Rectal smooth muscle tissue (tissue), 1 donor: ENCODE results near the gene LYZ.

Experiments
- H3K27ac ChIP-seq: one replicate; pipeline ENCODE4 v1.7.0; 2013; ENCODE audit warnings: low read depth, low read length, inconsistent platforms
- H3K27me3 ChIP-seq: one replicate; pipeline ENCODE4 v1.7.0; 2013; ENCODE audit warnings: low read length; ENCODE audit not compliant: control insufficient read depth, insufficient read depth
- H3K36me3 ChIP-seq: one replicate; pipeline ENCODE4 v1.7.0; 2013; ENCODE audit warnings: low read length; ENCODE audit not compliant: control insufficient read depth, insufficient read depth
- H3K4me1 ChIP-seq: one replicate; pipeline ENCODE4 v1.7.0; 2013; ENCODE audit warnings: low read length; ENCODE audit not compliant: control insufficient read depth, insufficient read depth
- H3K4me3 ChIP-seq: one replicate; pipeline ENCODE4 v1.7.0; 2013; ENCODE audit warnings: low read length
- H3K9ac ChIP-seq: one replicate; pipeline ENCODE4 v1.7.0; 2013; ENCODE audit warnings: low read length

The LYZ gene

GRCh38 chr12:69343357-69343756 lies 4.8 kb upstream of the LYZ start:
- Histone ChIP-seq H3K4me3 (no peak overlapping the region), H3K4me1 (no peaks in the 10 kb centered on the region), H3K27me3 (no peaks in the 10 kb centered on the region), H3K27ac (no peak overlapping the region), H3K36me3 (no peaks in the 10 kb centered on the region), H3K9ac (no peak overlapping the region)

DNA sequence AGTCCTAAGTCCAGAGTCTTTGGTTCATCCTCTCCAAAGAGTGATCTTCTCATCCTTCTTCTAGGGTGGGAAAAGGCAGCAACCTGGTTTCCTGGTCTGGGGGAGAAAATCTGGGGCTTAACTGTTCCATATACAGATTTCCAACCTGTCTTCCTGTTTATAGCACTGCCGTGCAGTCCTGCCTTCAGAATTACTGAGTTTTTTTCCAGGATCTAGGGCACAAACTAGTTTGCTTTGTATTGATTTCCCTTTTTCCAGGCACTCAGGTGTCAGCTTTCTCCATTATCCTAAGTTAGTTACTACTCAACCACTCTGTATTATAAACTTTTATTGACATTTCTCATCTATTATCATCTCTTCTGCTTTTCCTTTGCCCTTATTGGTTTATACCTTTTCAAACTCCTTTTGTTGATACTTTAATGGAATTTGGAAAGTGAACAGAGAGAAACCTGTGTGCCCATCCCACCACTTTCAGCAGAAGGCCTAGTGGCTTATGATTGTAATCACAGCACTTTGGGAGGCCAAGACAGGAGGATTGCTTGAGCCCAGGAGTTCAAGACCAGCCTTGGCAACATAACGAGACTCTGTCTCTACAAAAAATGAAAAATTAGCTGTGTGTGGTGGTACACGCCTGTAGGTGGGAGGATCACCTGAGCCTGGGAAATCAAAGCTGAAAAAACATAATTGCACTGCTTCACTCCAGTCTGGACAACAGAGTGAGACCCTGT lies 4.1 kb upstream of the LYZ start:
- no peak overlapping the region for H3K9ac ChIP-seq
- no peak overlapping the region for H3K27ac ChIP-seq

DNA sequence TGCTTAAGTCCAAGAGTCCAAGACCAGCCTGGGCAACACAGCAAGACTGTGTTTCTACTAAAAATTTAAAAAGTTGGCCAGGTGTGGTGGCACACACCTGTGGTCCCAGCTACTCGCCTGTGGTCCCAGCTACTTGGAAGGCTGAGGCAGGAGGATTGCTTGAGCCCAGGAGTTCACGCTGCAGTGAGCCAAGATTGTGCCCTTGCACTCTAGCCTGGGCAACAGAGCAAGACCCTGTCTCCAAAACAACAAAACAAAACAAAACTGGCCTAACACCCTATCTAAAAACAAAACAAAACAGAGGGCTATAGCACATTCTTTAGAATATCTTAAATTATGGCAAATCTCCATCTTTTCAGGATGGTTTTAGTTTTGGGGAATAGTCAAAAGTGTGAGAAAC lies 3.1 kb upstream of the LYZ start:
- Histone ChIP-seq H3K4me3 (no peak overlapping the region), H3K27ac (no peak overlapping the region), H3K4me1 (no peaks in the 10 kb centered on the region), H3K9ac (no peak overlapping the region), H3K36me3 (no peaks in the 10 kb centered on the region), H3K27me3 (no peaks in the 10 kb centered on the region)

More for the DNA sequence above, 4.1 kb upstream of the LYZ start:
- H3K4me1 ChIP-seq: no peaks in the 10 kb centered on the region
- H3K27me3 ChIP-seq: no peaks in the 10 kb centered on the region
- no peak overlapping the region for H3K4me3 ChIP-seq
- no peaks in the 10 kb centered on the region for H3K36me3 ChIP-seq

- H3K4me1 ChIP-seq: no peaks in the 10 kb centered on the region
- H3K4me3 ChIP-seq: no peak overlapping the region
- no peak overlapping the region for H3K9ac ChIP-seq
- H3K36me3 ChIP-seq: no peaks in the 10 kb centered on the region
- H3K27me3 ChIP-seq: no peaks in the 10 kb centered on the region
- H3K27ac ChIP-seq: no peak overlapping the region
Measured at GRCh38 chr12:69345742-69346141, 2.4 kb upstream of the LYZ start.

DNA sequence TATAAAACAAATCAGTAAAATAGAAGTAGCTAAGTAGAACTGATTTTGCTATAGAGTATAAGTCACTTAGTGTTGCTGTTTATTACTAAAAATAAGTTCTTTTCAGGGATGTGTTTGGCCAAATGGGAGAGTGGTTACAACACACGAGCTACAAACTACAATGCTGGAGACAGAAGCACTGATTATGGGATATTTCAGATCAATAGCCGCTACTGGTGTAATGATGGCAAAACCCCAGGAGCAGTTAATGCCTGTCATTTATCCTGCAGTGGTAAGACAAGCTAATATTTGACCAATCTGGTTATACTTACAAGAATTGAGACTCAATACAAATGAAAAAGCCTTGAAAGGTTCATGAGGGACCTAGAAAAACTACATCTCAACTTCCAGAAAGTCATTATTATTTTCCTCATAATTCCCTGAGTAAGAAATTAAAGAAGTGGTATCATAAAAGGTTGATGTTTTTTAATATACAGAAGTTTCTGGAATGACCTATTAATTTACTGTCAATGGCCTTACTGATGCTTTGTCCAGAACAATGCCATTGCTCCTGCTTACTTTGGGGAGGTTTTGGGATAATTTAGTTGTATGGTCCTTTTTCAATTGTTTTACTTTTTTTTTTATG lies 1.9 kb downstream of the LYZ start:
- Histone ChIP-seq H3K9ac (no peak overlapping the region), H3K4me3 (no peak overlapping the region)

DNA sequence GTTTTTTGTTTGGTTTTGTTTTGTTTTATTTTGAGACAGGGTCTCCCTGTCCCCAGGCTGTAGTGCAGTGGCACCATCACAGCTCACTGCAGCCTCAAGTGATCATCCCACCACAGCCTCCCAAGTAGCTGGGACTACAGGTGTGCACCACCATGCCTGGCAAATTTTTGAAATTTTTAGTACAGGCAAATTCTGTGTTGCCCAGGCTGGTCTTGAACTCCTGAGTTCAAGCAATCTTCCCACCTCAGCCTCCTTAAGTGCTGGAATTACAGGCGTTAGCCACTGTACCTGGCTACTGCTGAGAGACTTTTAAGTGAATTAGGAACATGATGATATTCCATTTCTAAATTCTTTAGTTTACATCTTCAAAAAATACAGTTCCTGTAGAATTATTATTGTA lies 2.6 kb downstream of the LYZ start:
- H3K36me3 ChIP-seq: no peaks in the 10 kb centered on the region
- no peak overlapping the region for H3K4me3 ChIP-seq
- no peak overlapping the region for H3K27ac ChIP-seq
- H3K4me1 ChIP-seq: no peaks in the 10 kb centered on the region
- H3K27me3 ChIP-seq: no peaks in the 10 kb centered on the region
- no peak overlapping the region for H3K9ac ChIP-seq

More for the DNA sequence above, 1.9 kb downstream of the LYZ start:
- Histone ChIP-seq H3K36me3 (no peaks in the 10 kb centered on the region), H3K4me1 (no peaks in the 10 kb centered on the region), H3K27me3 (no peaks in the 10 kb centered on the region), H3K27ac (no peak overlapping the region)

DNA sequence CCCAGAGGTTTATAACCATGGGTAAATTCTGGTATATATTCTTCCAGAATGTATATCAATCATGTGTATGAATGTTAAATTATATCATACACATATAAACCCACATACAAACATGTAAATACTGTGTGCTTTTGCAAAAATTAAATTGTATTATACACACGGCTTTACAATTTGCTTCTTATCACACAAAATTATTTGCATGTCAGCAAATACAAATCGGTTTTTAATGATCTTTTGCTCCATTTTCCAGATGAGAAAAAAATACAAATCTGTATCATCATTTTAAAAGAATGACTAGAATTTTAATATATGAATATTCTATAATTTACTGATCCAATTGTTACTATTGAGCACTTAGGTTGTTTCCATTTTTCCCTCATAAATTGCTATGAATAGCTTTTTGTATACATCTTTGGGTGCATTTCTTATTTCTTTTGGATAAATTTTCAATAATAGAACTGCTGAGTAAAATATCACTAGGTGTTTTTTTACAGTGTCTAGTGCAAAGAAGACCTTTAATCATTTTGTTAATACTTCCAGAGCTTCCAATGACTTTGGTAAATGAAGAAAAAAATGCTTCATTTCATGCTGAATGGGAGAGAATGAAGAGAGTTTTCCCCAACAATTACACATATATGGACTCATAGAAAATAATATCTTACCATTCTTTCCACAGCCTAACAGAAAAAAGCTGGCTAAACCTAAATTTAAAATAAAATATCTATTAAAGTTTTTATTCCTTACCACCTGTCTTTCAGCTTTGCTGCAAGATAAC lies 3.5 kb downstream of the LYZ start:
- no peak overlapping the region for H3K9ac ChIP-seq
- no peaks in the 10 kb centered on the region for H3K27me3 ChIP-seq
- no peaks in the 10 kb centered on the region for H3K4me1 ChIP-seq
- H3K27ac ChIP-seq: no peak overlapping the region
- H3K36me3 ChIP-seq: no peaks in the 10 kb centered on the region
- H3K4me3 ChIP-seq: no peak overlapping the region

DNA sequence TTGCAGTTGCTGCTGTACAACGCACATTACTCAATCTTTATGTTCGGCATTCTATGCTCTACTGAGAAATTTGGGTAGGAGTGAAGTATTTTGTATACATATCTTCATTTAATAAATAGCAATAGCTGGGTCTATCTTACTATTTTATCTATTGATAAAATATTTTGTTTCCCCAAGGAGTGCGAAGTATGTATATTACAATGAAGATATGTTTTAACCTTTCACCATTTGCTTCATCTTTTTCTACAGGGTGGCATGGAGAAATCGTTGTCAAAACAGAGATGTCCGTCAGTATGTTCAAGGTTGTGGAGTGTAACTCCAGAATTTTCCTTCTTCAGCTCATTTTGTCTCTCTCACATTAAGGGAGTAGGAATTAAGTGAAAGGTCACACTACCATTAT lies 4.7 kb downstream of the LYZ start:
- Histone ChIP-seq H3K4me1 (no peaks in the 10 kb centered on the region), H3K36me3 (no peaks in the 10 kb centered on the region), H3K9ac (no peak overlapping the region), H3K27ac (no peak overlapping the region), H3K4me3 (no peak overlapping the region), H3K27me3 (no peaks in the 10 kb centered on the region)

DNA sequence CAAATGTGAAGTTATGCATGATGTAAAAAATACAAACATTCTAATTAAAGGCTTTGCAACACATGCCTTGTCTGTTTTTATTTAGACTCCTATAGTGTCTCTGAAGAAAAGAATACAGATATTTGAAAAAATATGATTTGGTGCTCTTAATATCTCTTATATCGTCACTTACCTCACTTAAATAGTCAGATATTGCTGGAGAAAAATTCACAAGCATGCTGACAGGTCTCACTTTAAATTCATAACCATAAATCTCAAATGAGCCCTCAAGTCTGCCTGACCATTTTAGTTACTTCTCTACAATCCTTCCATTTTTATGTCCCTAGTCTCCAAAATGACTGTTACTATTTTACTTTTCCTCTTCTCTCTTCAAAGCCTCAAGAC lies 6.0 kb downstream of the LYZ start:
- H3K27ac ChIP-seq: no peak overlapping the region
- no peak overlapping the region for H3K4me3 ChIP-seq
- no peak overlapping the region for H3K9ac ChIP-seq

DNA sequence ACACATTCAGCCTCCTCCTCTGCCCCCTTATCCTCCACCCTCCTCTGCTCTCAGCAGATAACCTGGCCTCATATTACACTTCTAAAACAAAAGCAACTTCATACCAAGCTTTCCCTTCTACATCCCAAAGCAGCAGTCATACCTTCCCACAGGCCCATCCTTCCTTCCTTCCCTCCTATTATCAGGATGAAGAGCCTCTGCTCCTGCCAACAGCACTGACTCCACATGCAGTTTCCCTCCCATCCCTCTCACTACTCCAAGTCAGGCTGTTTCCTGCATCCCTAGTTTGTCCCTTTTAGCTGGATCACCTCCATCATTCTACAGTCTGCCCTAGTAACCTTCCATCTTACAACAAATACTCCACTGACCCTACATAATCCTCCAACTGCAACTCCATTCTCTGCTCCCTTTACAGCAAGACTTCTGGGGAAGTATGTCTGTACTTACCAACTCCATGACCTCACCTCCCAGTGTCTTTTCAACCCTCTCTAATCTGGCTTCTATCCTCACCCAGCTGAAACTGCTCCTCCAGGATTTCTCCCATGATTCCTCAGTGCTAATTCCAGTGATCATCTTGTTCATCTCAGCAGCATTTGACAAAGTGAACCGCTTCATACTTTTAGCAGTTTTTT lies 6.5 kb downstream of the LYZ start:
- H3K4me3 ChIP-seq: no peak overlapping the region
- no peaks in the 10 kb centered on the region for H3K36me3 ChIP-seq
- H3K27ac ChIP-seq: no peak overlapping the region
- no peak overlapping the region for H3K9ac ChIP-seq
- no peaks in the 10 kb centered on the region for H3K27me3 ChIP-seq
- peaks cover 4% of the 10 kb centered on the region for H3K4me1 ChIP-seq

More for the DNA sequence above, 6.0 kb downstream of the LYZ start:
- no peaks in the 10 kb centered on the region for H3K27me3 ChIP-seq
- H3K36me3 ChIP-seq: no peaks in the 10 kb centered on the region
- H3K4me1 ChIP-seq: peaks cover 2% of the 10 kb centered on the region

DNA sequence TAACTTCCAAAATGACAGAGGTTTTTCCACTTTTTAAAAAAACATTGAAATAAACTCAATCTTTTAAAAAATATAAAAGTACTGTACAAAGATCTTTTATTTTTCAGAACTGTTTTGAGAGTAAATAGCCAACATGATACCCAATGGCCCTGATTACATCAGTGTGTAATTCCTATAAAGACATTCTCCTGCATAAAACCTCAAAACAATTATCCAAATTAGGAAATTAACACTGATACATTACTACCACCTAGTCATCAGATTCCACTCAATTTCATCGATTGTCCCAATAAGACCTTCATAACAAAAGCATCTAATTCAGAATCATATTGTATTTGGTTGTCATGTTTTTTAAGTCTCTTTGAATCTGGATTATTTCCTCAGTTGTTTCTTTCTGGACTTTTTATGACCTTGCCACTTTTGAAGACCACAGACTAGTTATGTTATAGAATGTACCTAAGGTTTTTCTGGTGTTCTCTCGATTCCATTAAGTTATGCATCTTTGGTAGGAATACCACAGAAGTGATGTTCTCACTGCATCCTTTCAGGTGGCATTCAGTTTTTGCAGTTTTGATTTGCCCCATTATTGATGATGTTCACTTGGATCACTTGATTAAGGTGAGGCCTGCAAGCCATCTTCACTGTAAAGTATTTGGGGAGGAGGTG lies 7.3 kb downstream of the LYZ start:
- Histone ChIP-seq H3K27me3 (no peaks in the 10 kb centered on the region), H3K36me3 (no peaks in the 10 kb centered on the region), H3K4me3 (no peak overlapping the region), H3K27ac (no peak overlapping the region), H3K4me1 (peaks cover 4% of the 10 kb centered on the region), H3K9ac (no peak overlapping the region)
